Measurements from ENCODE around the gene CHCHD1.
"Not testable (repeated sequence)": the region's sequence is repeated elsewhere in the genome, so short reads cannot be mapped to it uniquely, and the experiment has no call there.

DNA sequence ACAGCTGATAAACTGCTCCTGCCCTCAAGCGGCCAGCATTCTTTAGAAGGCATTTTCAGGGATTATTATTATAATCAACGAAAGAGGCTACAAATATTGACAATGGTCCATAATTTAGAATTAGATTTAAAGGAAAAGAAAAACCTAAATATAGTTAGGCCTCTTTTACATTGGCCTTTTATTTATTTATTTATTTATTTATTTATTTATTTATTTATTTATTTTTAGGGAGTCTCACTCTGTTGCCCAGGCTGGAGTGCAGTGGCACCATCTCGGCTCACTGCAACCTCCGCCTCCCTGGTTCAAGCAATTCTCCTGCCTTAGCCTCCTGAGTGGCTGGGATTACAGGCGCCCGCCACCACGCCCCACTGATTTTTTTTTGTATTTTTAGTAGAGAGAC is 47.2 kb downstream of the CHCHD1 start:
- TF ChIP-seq CTCF (IDR thresholded peaks at IDR 0.05; ENCODE audit: poor library complexity); EZH2 (IDR thresholded peaks at IDR 0.05; ENCODE audit: borderline replicate concordance); EZH2phosphoT487 (IDR thresholded peaks at IDR 0.05; ENCODE audit: low read depth, severe bottlenecking, unreplicated experiment): not testable (repeated sequence)
